ENCODE results near the gene CCL11.

CCL11 gene

DNA sequence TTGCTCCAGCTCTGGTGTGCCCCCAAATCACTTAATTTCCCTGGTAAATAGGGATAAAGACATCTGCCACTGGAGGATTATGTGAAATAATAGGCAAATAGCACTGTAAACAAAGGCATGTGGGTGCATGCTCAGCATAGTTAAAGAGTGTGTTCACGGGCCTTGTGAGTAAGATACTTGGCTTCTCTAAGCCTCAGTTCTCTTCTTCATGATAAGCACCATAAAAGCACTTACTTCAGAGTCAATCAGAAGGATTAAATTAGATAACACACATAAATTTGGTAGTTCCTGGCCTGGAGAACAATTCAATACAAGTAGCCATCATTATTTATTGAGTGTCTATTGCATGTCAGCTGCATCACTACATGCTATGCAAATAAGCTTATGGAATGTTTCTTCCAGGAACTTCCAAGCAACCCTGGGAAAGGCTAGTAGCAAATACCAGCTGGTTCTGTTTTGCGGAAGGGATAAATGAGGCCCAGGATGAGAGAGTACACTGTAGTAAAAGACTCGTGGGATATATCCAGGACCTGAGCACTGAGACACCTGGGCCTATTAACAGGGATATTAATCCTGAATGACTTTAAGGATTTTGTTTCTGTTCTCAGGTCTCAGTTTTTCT lies 14.5 kb downstream of the CCL11 start:
- TF ChIP-seq, protein P1, sequence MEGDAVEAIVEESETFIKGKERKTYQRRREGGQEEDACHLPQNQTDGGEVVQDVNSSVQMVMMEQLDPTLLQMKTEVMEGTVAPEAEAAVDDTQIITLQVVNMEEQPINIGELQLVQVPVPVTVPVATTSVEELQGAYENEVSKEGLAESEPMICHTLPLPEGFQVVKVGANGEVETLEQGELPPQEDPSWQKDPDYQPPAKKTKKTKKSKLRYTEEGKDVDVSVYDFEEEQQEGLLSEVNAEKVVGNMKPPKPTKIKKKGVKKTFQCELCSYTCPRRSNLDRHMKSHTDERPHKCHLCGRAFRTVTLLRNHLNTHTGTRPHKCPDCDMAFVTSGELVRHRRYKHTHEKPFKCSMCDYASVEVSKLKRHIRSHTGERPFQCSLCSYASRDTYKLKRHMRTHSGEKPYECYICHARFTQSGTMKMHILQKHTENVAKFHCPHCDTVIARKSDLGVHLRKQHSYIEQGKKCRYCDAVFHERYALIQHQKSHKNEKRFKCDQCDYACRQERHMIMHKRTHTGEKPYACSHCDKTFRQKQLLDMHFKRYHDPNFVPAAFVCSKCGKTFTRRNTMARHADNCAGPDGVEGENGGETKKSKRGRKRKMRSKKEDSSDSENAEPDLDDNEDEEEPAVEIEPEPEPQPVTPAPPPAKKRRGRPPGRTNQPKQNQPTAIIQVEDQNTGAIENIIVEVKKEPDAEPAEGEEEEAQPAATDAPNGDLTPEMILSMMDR (IDR thresholded peaks at IDR 0.05; ENCODE audit: borderline replicate concordance, insufficient read depth, low read depth, low read length) = no peak
- H3K4me3 ChIP-seq (ENCODE audit: low read depth, low read length) = no peak overlapping the region

DNA sequence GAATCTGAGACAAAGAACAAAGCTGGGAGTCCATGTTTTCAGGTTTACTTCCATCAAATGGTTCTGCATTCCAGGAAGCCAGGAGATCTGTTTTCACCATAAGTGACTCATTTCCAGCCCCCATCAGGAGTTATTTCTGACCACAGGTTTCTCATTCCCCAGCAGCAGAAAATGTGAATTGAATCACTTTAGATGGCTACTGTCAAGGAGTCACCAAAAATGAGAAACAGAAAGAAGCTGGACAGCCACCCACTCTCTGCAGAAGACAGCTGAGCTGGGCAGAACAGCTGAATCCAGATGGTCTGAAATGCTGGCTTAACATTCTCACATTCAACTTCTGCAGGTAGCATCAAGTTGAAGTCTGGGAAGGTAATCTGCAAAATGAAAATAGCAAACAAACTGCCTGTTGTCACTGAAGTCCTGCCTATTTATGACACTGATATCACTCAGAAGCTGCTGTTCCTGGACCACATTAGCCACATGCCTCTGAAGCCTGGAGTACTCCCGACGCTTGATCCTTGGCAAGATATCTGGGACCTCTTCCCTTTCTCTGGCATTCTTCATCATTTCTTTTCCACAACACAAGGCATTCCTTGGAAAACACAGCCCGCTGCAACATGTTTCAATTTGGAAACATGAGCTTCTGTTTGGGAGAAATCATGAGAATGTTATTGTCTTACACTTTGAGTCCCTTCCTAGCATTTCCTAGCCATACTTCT lies 15.3 kb downstream of the CCL11 start:
- TF ChIP-seq, protein P1 (IDR thresholded peaks at IDR 0.05; ENCODE audit: borderline replicate concordance, insufficient read depth, low read depth, low read length) = no peak
- H3K4me3 ChIP-seq (ENCODE audit: low read depth, low read length) = no peak overlapping the region

DNA sequence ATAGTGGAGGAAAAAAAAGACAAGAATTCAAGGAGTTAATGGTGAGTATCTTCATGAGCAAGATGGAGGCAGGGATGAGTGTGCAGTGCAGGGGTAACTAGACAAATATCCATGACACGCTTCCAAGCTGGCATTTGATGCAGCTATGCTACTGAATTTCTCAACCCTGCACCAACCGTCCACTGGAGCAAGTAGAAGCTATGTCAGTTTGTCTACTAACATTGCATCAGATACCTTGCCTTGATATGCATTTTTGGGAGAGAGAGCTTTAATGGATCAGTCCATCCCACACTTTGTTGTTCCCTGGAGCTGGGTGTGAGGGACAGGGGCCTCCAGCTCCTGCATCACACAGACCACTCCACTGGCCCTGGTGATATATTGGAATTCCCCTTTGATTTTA lies 16.4 kb downstream of the CCL11 start:
- no peak overlapping the region for H3K4me3 ChIP-seq (ENCODE audit: low read depth, low read length)
- TF ChIP-seq, protein P1 (IDR thresholded peaks at IDR 0.05; ENCODE audit: borderline replicate concordance, insufficient read depth, low read depth, low read length) = no peak

DNA sequence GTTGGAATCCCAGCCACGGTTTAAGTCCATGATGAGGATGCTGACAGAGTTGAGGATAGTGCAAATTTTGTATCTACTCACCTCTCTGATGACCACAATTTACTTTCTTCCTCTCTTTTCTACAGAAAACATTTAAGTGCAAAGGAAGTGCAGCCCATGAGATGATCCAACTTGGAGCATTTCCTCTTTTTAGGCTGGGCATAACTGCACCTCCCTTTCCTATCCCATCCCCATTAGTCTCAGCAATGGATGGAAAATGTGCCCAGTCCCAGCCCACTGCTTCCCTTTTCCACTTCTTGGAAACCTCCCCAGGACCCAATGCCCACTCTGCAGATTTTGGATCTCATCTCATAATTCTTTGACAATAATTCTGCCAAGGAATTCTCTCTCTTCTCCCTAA lies 17.1 kb downstream of the CCL11 start:
- TF ChIP-seq, protein P1 (IDR thresholded peaks at IDR 0.05; ENCODE audit: borderline replicate concordance, insufficient read depth, low read depth, low read length) = no peak

DNA sequence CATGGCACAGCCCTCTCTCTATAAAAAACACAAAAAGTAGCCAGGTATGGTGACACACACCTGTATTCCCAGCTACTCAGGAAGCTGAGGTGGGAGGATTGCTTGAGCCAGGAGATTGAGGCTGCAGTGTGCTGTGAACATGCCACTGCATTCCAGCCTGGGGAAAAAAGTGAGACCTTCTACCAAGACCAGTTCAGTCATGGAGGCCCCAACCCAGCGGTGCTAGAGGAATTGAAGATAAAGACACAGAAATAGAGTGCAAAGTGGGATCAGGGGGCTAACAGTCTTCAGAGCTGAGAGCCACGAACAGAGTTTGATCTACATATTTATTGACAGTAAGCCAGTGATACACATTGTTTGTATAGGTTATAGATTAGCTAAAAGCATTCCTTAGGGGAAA lies 18.1 kb downstream of the CCL11 start:
- no peak overlapping the region for H3K4me3 ChIP-seq (ENCODE audit: low read depth, low read length)
- TF ChIP-seq, protein P1 (IDR thresholded peaks at IDR 0.05; ENCODE audit: borderline replicate concordance, insufficient read depth, low read depth, low read length) = no peak

More for the DNA sequence above, 17.1 kb downstream of the CCL11 start:
- H3K4me3 ChIP-seq (ENCODE audit: low read depth, low read length) = no peak overlapping the region

DNA sequence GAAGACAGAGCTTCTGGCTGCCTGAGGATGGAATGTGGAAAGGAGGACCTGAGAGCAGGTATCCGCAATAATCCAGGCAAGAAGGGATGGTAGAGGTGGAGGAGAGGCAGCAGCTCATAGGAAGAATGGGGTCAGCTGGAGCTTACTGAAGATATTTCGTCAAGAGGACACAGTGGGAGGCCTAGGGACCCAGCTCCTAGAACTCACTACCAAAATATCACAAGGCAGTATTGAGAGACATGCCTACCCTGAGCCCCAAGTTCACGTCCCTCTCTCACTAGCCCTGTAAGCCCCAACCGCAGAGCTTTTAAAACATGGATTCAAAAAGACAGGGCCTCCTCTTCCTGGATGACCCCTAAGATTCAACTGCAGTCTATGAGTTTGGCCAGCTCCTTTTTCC lies 19.5 kb downstream of the CCL11 start:
- TF ChIP-seq, protein P1 (IDR thresholded peaks at IDR 0.05; ENCODE audit: borderline replicate concordance, insufficient read depth, low read depth, low read length) = no peak
- H3K4me3 ChIP-seq (ENCODE audit: low read depth, low read length) = no peak overlapping the region

DNA sequence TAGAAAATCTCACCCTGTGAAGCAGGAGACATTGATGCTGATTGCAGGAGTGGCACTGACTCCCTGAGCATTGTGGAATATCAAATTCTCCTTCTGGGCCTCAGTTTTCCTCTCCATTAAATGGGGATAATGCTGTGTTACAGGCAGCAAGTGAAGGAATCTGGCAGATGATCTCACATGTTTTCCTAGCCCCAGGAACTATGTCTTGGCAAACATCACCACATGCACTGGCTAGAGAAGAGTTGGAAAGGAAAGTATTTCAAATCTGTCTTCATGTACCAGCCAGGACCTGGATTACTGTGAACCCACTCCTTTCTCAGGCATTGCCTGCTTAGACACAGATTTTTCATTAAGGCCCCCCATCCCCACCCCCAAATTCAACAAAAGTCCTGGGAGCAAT lies 20.1 kb downstream of the CCL11 start:
- TF ChIP-seq, protein P1 (IDR thresholded peaks at IDR 0.05; ENCODE audit: borderline replicate concordance, insufficient read depth, low read depth, low read length) = no peak
- H3K4me3 ChIP-seq (ENCODE audit: low read depth, low read length) = no peak overlapping the region
